Measurements from ENCODE around the gene LRP2BP.

LRP2BP gene

DNA sequence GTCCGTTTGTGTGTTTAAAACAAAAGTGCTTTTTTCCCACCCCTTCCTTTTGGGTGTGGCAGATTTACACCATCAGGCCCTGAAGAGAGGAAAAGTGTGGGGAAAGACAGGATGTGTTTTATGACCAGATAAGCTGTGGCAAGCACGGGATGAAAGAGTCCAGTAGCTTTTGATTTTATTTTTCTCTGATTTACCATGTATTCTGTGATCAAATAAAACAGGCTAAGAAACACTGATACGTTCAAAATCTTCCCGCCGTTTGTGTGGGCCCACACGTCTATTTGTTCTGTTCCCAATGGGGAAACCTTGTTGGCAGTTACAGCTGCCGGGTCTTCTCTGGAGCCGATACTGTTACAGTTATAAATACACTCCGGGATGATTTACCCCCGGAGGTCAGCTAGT lies 10.8 kb downstream of the LRP2BP start:
- TF ChIP-seq SIN3A (IDR thresholded peaks at IDR 0.05; ENCODE audit: borderline replicate concordance, insufficient read depth, low read length) (no peak), POLR2AphosphoS5 (IDR thresholded peaks at IDR 0.05; ENCODE audit: low read depth, low read length) (no peak), REST (IDR thresholded peaks at IDR 0.05; ENCODE audit: insufficient read depth in 1 of 2, low read depth in 2 of 2, low read length in 2 of 2) (no peak), FOXP2 (optimal IDR thresholded peaks at IDR 0.05; ENCODE audit: borderline replicate concordance, extremely low read depth, extremely low read length, insufficient read depth) (no peak), TAF1 (IDR thresholded peaks at IDR 0.05; ENCODE audit: borderline replicate concordance, insufficient read depth, low read length) (no peak)

GRCh38 chr4:185384061-185384460 lies 11.7 kb downstream of the LRP2BP start:
- TF ChIP-seq POLR2AphosphoS5 (IDR thresholded peaks at IDR 0.05; ENCODE audit: low read depth, low read length) (no peak), SIN3A (IDR thresholded peaks at IDR 0.05; ENCODE audit: borderline replicate concordance, insufficient read depth, low read length) (no peak), FOXP2 (optimal IDR thresholded peaks at IDR 0.05; ENCODE audit: borderline replicate concordance, extremely low read depth, extremely low read length, insufficient read depth) (no peak), REST (IDR thresholded peaks at IDR 0.05; ENCODE audit: insufficient read depth in 1 of 2, low read depth in 2 of 2, low read length in 2 of 2) (no peak), TAF1 (IDR thresholded peaks at IDR 0.05; ENCODE audit: borderline replicate concordance, insufficient read depth, low read length) (no peak)

GRCh38 chr4:185383451-185383850 lies 12.3 kb downstream of the LRP2BP start:
- no peak for TF ChIP-seq REST (IDR thresholded peaks at IDR 0.05; ENCODE audit: insufficient read depth in 1 of 2, low read depth in 2 of 2, low read length in 2 of 2)

DNA sequence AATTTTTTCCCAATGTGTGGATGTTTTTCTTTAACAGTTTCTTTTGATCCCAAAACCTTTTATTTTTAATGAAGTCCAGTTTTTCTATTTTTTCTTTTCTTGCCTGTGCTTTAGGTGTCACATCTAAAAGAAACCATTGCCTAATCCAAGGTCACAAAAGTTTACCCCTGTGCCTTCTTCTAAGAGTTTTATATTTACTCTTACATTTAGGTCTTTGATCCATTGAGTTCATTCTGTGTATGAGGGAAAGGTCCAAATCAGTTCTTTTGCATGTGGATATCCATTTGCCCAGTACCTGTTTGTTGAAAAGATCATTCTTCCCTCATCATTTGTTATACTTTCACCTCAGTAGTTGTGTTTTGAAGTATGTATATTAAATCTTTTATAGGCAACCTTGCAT lies 13.0 kb downstream of the LRP2BP start:
- no peak for TF ChIP-seq SIN3A (IDR thresholded peaks at IDR 0.05; ENCODE audit: borderline replicate concordance, insufficient read depth, low read length)

DNA sequence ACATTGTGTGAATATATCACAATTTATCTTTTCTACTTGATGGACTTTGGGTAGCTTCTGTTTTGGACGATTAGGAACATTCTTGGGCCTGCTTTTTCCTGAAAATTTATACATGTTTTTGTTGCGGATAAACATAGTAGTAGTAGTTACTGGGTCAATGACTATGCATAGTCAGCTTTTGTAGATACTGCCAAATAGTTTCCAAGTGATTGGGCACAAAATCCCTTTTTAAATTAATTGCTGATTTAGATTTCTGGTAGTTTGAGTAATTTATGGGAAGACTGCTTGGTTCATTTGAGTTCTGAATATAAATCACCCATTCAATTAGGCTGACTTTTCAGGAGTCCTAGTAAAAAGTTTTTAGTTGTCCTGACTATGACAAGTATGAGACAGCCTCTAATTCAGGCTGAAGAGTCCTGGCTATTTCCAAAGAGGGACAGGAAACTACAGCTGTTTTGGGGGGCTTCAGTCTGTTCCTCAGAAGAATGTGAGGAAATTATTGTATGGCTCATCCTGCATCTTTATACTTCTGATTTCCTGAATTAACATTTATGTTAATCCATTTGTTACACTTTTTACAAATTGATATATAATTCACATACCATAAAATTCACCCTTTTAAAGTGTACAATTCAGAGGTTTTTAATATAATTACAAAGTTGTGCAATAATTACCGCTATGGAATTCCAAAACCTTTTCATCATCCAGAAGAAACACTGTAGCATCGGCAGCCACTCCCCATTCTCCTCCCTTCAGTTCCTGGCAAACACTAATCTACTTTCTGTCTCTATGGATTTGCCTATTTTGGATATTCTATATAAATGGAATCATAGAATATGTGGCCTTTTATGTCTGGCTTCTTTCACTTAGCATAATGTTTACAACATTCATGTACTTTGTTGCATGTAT lies 14.2 kb downstream of the LRP2BP start:
- TF ChIP-seq TAF1 (IDR thresholded peaks at IDR 0.05; ENCODE audit: borderline replicate concordance, insufficient read depth, low read length) (no peak), POLR2AphosphoS5 (IDR thresholded peaks at IDR 0.05; ENCODE audit: low read depth, low read length) (no peak), FOXP2 (optimal IDR thresholded peaks at IDR 0.05; ENCODE audit: borderline replicate concordance, extremely low read depth, extremely low read length, insufficient read depth) (no peak)

- TF ChIP-seq SIN3A (IDR thresholded peaks at IDR 0.05; ENCODE audit: borderline replicate concordance, insufficient read depth, low read length) (no peak), POLR2AphosphoS5 (IDR thresholded peaks at IDR 0.05; ENCODE audit: low read depth, low read length) (no peak), FOXP2 (optimal IDR thresholded peaks at IDR 0.05; ENCODE audit: borderline replicate concordance, extremely low read depth, extremely low read length, insufficient read depth) (no peak), REST (IDR thresholded peaks at IDR 0.05; ENCODE audit: insufficient read depth in 1 of 2, low read depth in 2 of 2, low read length in 2 of 2) (no peak), TAF1 (IDR thresholded peaks at IDR 0.05; ENCODE audit: borderline replicate concordance, insufficient read depth, low read length) (no peak)
Measured at GRCh38 chr4:185380320-185380719, 15.4 kb downstream of the LRP2BP start.
